T-helper 2 cell treated with Interferon-gamma antibody and Interleukin-4, amounts not matched to agents 5 μg/mL and 100 μg/mL, for 36 hours (primary cell): Measurements from ENCODE around the gene LPAR2.

ENCODE experiments used
- DNase-seq: peaks from one replicate; pipeline ENCODE4 v3.0.0; 2021; ENCODE audit warnings: low spot score
- H3K27ac Mint-ChIP-seq: one replicate; pipeline ENCODE4 v1.8.0; 2021; ENCODE audit warnings: mild to moderate bottlenecking, mixed read lengths
- H3K27me3 Mint-ChIP-seq: one replicate; pipeline ENCODE4 v1.8.0; 2021; ENCODE audit warnings: low read depth, mixed read lengths
- H3K36me3 Mint-ChIP-seq: one replicate; pipeline ENCODE4 v1.8.0; 2021; ENCODE audit warnings: low read depth, mixed read lengths
- H3K4me1 Mint-ChIP-seq: one replicate; pipeline ENCODE4 v1.8.0; 2021; ENCODE audit warnings: low read depth, mixed read lengths
- H3K4me3 Mint-ChIP-seq: one replicate; pipeline ENCODE4 v1.8.0; 2022; ENCODE audit warnings: mild to moderate bottlenecking, moderate library complexity, mixed read lengths
- H3K9me3 Mint-ChIP-seq: one replicate; pipeline ENCODE4 v1.8.0; 2021; ENCODE audit warnings: mixed read lengths

Gene LPAR2

GRCh38 chr19:19647037-19647835 lies 19.2 kb upstream of the LPAR2 start:
- Mint-ChIP-seq H3K27me3 (no peaks in the 10 kb centered on the region), H3K4me1 (peaks cover 6% of the 10 kb centered on the region), H3K4me3 (no peak overlapping the region), H3K27ac (no peak overlapping the region), H3K9me3 (no peaks in the 10 kb centered on the region), H3K36me3 (peaks cover 42% of the 10 kb centered on the region)
- no peak for DNase-seq

GRCh38 chr19:19645233-19645870 lies 17.3 kb upstream of the LPAR2 start:
- Mint-ChIP-seq H3K36me3 (peaks cover 43% of the 10 kb centered on the region), H3K27ac (no peak overlapping the region), H3K4me1 (peaks cover 11% of the 10 kb centered on the region)

GRCh38 chr19:19644054-19644388 lies 16.0 kb upstream of the LPAR2 start:
- H3K27me3 Mint-ChIP-seq: no peaks in the 10 kb centered on the region
- peak overlapping the region; percentile 93 for H3K27ac Mint-ChIP-seq
- peaks cover 11% of the 10 kb centered on the region for H3K4me1 Mint-ChIP-seq
- H3K4me3 Mint-ChIP-seq: peak overlapping the region; percentile 100
- no peak for DNase-seq
- no peaks in the 10 kb centered on the region for H3K9me3 Mint-ChIP-seq
- peaks cover 44% of the 10 kb centered on the region for H3K36me3 Mint-ChIP-seq

More at GRCh38 chr19:19645233-19645870, 17.3 kb upstream of the LPAR2 start:
- H3K4me3 Mint-ChIP-seq: no peak overlapping the region
- no peak for DNase-seq
- H3K27me3 Mint-ChIP-seq: no peaks in the 10 kb centered on the region
- no peaks in the 10 kb centered on the region for H3K9me3 Mint-ChIP-seq

GRCh38 chr19:19643158-19644053 lies 15.4 kb upstream of the LPAR2 start, which contains the start of gene GMIP:
Gene GMIP (minus strand): TSS chr19:19643657. CDS start chr19:19643529, 128 bp downstream.
- peak; percentile 79 for DNase-seq
- peaks cover 11% of the 10 kb centered on the region for H3K4me1 Mint-ChIP-seq
- H3K4me3 Mint-ChIP-seq: peak within 1 kb of the TSS; percentile 100
- peak within 1 kb of the TSS; percentile 93 for H3K27ac Mint-ChIP-seq
- H3K36me3 Mint-ChIP-seq: peaks cover 45% of the 10 kb centered on the region
- no peaks in the 10 kb centered on the region for H3K27me3 Mint-ChIP-seq
- H3K9me3 Mint-ChIP-seq: no peaks in the 10 kb centered on the region

GRCh38 chr19:19642506-19643157 lies 14.6 kb upstream of the LPAR2 start:
- H3K27ac Mint-ChIP-seq: peak overlapping the region; percentile 93
- H3K4me3 Mint-ChIP-seq: peak overlapping the region; percentile 100
- peaks cover 43% of the 10 kb centered on the region for H3K36me3 Mint-ChIP-seq
- H3K4me1 Mint-ChIP-seq: peaks cover 11% of the 10 kb centered on the region
- H3K9me3 Mint-ChIP-seq: no peaks in the 10 kb centered on the region
- peak; percentile 47 for DNase-seq
- H3K27me3 Mint-ChIP-seq: no peaks in the 10 kb centered on the region

- H3K36me3 Mint-ChIP-seq: peaks cover 65% of the 10 kb centered on the region
- H3K27ac Mint-ChIP-seq: no peak overlapping the region
- no peak for DNase-seq
- no peaks in the 10 kb centered on the region for H3K27me3 Mint-ChIP-seq
- H3K9me3 Mint-ChIP-seq: no peaks in the 10 kb centered on the region
- H3K4me3 Mint-ChIP-seq: no peak overlapping the region
- peaks cover 8% of the 10 kb centered on the region for H3K4me1 Mint-ChIP-seq
Measured at GRCh38 chr19:19637523-19638251, 9.7 kb upstream of the LPAR2 start.

- Mint-ChIP-seq H3K36me3 (peaks cover 63% of the 10 kb centered on the region), H3K4me1 (peaks cover 4% of the 10 kb centered on the region), H3K27me3 (no peaks in the 10 kb centered on the region), H3K9me3 (no peaks in the 10 kb centered on the region), H3K27ac (no peak overlapping the region), H3K4me3 (no peak overlapping the region)
- DNase-seq: no peak
Measured at GRCh38 chr19:19637186-19637522, 9.1 kb upstream of the LPAR2 start.

GRCh38 chr19:19636573-19637185 lies 8.7 kb upstream of the LPAR2 start:
- no peaks in the 10 kb centered on the region for H3K27me3 Mint-ChIP-seq
- H3K4me3 Mint-ChIP-seq: no peak overlapping the region
- no peak for DNase-seq
- no peaks in the 10 kb centered on the region for H3K9me3 Mint-ChIP-seq
- H3K4me1 Mint-ChIP-seq: no peaks in the 10 kb centered on the region
- H3K36me3 Mint-ChIP-seq: peaks cover 58% of the 10 kb centered on the region
- H3K27ac Mint-ChIP-seq: no peak overlapping the region

GRCh38 chr19:19635313-19635702 lies 7.3 kb upstream of the LPAR2 start:
- H3K4me3 Mint-ChIP-seq: no peak overlapping the region
- DNase-seq: no peak
- no peaks in the 10 kb centered on the region for H3K9me3 Mint-ChIP-seq
- no peaks in the 10 kb centered on the region for H3K27me3 Mint-ChIP-seq
- peaks cover 64% of the 10 kb centered on the region for H3K36me3 Mint-ChIP-seq
- no peak overlapping the region for H3K27ac Mint-ChIP-seq
- no peaks in the 10 kb centered on the region for H3K4me1 Mint-ChIP-seq

GRCh38 chr19:19634516-19635312 lies 6.7 kb upstream of the LPAR2 start:
- H3K27me3 Mint-ChIP-seq: no peaks in the 10 kb centered on the region
- no peaks in the 10 kb centered on the region for H3K4me1 Mint-ChIP-seq
- no peak overlapping the region for H3K27ac Mint-ChIP-seq
- H3K36me3 Mint-ChIP-seq: peaks cover 61% of the 10 kb centered on the region
- no peak for DNase-seq
- no peaks in the 10 kb centered on the region for H3K9me3 Mint-ChIP-seq
- no peak overlapping the region for H3K4me3 Mint-ChIP-seq

GRCh38 chr19:19633711-19634515 lies 5.9 kb upstream of the LPAR2 start:
- H3K9me3 Mint-ChIP-seq: no peaks in the 10 kb centered on the region
- no peaks in the 10 kb centered on the region for H3K27me3 Mint-ChIP-seq
- no peak for DNase-seq
- H3K27ac Mint-ChIP-seq: no peak overlapping the region
- H3K4me3 Mint-ChIP-seq: no peak overlapping the region
- H3K36me3 Mint-ChIP-seq: peaks cover 61% of the 10 kb centered on the region
- no peaks in the 10 kb centered on the region for H3K4me1 Mint-ChIP-seq

- H3K9me3 Mint-ChIP-seq: no peaks in the 10 kb centered on the region
- peaks cover under 1% of the 10 kb centered on the region for H3K4me1 Mint-ChIP-seq
- H3K27me3 Mint-ChIP-seq: no peaks in the 10 kb centered on the region
- H3K27ac Mint-ChIP-seq: peak overlapping the region; percentile 55
- no peak overlapping the region for H3K4me3 Mint-ChIP-seq
- H3K36me3 Mint-ChIP-seq: peaks cover 58% of the 10 kb centered on the region
- no peak for DNase-seq
Measured at GRCh38 chr19:19632661-19633060, 4.6 kb upstream of the LPAR2 start.
